RPMI8226 (cell line): ENCODE measurements around the gene NGEF.
"Not testable (repeated sequence)": the region's sequence is repeated elsewhere in the genome, so short reads cannot be mapped to it uniquely, and the experiment has no call there.

Experiments
- DNase-seq: peaks from one replicate; pipeline ENCODE4 v3.0.0-alpha.2; 2015

NGEF gene

GRCh38 chr2:232860593-232861241, 152.3 kb downstream of the NGEF start:
- DNase-seq: no peak

GRCh38 chr2:232859385-232859916, 153.6 kb downstream of the NGEF start:
- no peak for DNase-seq

GRCh38 chr2:232857158-232857563, 155.9 kb downstream of the NGEF start:
- DNase-seq: no peak

GRCh38 chr2:232854082-232854481, 159.0 kb downstream of the NGEF start:
- DNase-seq: no peak

- no peak for DNase-seq
These were observed 160.4 kb downstream of the NGEF start for GRCh38 chr2:232852676-232853075.

GRCh38 chr2:232852081-232852480, 161.0 kb downstream of the NGEF start:
- not testable (repeated sequence) for DNase-seq

- no peak for DNase-seq
These were observed 163.0 kb downstream of the NGEF start for GRCh38 chr2:232850039-232850438.

GRCh38 chr2:232846055-232846454, 167.0 kb downstream of the NGEF start:
- DNase-seq: no peak

- no peak for DNase-seq
These were observed 169.2 kb downstream of the NGEF start for GRCh38 chr2:232843834-232844233.

- DNase-seq: no peak
These were observed 170.4 kb downstream of the NGEF start for GRCh38 chr2:232842689-232843088.

GRCh38 chr2:232839411-232840079, 173.5 kb downstream of the NGEF start:
- no peak for DNase-seq

- peak; percentile 46 for DNase-seq
These were observed 174.6 kb downstream of the NGEF start for GRCh38 chr2:232838406-232838874.

GRCh38 chr2:232836934-232837333, 176.1 kb downstream of the NGEF start:
- DNase-seq: no peak

- no peak for DNase-seq
These were observed 177.3 kb downstream of the NGEF start for GRCh38 chr2:232835687-232836208.

- DNase-seq: no peak
These were observed 179.2 kb downstream of the NGEF start for GRCh38 chr2:232833830-232834229.

GRCh38 chr2:232831496-232831895, 181.6 kb downstream of the NGEF start:
- no peak for DNase-seq

GRCh38 chr2:232829988-232830387, 183.1 kb downstream of the NGEF start:
- DNase-seq: no peak
